ENCODE data around the gene TBC1D1.

TBC1D1 gene

GRCh38 chr4:38135201-38135600 is 244.3 kb downstream of the TBC1D1 start:
- DNase-seq: no peak

GRCh38 chr4:38136604-38137003 is 245.7 kb downstream of the TBC1D1 start:
- DNase-seq: no peak

GRCh38 chr4:38137080-38137479 is 246.2 kb downstream of the TBC1D1 start:
- DNase-seq: no peak

- no peak for DNase-seq
Measured at GRCh38 chr4:38138363-38138762, 247.5 kb downstream of the TBC1D1 start.

- DNase-seq: no peak
Measured at GRCh38 chr4:38139187-38139586, 248.3 kb downstream of the TBC1D1 start.

- DNase-seq: no peak
Measured at GRCh38 chr4:38140643-38141203, 249.8 kb downstream of the TBC1D1 start.

GRCh38 chr4:38141808-38142500 is 251.1 kb downstream of the TBC1D1 start:
- DNase-seq: no peak

GRCh38 chr4:38144031-38144430 is 253.1 kb downstream of the TBC1D1 start:
- no peak for DNase-seq

GRCh38 chr4:38145033-38145678 is 254.3 kb downstream of the TBC1D1 start:
- DNase-seq: no peak

GRCh38 chr4:38145741-38146140 is 254.9 kb downstream of the TBC1D1 start:
- no peak for DNase-seq

- no peak for DNase-seq
Measured at GRCh38 chr4:38146383-38146782, 255.5 kb downstream of the TBC1D1 start.

- DNase-seq: no peak
Measured at GRCh38 chr4:38149472-38149996, 258.6 kb downstream of the TBC1D1 start.

GRCh38 chr4:38149997-38150671 is 259.2 kb downstream of the TBC1D1 start:
- DNase-seq: no peak

- no peak for DNase-seq
Measured at GRCh38 chr4:38150766-38151165, 259.9 kb downstream of the TBC1D1 start.

GRCh38 chr4:38151873-38152272 is 261.0 kb downstream of the TBC1D1 start:
- no peak for DNase-seq

GRCh38 chr4:38152305-38152704 is 261.4 kb downstream of the TBC1D1 start:
- DNase-seq: no peak

GRCh38 chr4:38152721-38153386 is 262.0 kb downstream of the TBC1D1 start:
- DNase-seq: no peak

GRCh38 chr4:38153387-38153760 is 262.5 kb downstream of the TBC1D1 start:
- DNase-seq: no peak

- no peak for DNase-seq
Measured at GRCh38 chr4:38154252-38154651, 263.4 kb downstream of the TBC1D1 start.

GRCh38 chr4:38154681-38155588 is 264.1 kb downstream of the TBC1D1 start:
- no peak for DNase-seq

GRCh38 chr4:38155589-38156294 is 264.9 kb downstream of the TBC1D1 start:
- DNase-seq: no peak

All from NCI-H1417 treated with DMSO at 0.1 percent for 48 hours (cell line).